ENCODE results near the gene ZPBP2.

ZPBP2 gene

GRCh38 chr17:39913989-39914388 lies 46.0 kb downstream of the ZPBP2 start:
- FAIRE-seq: no peak

- FAIRE-seq: no peak
These were observed 47.6 kb downstream of the ZPBP2 start for GRCh38 chr17:39915559-39915958.

GRCh38 chr17:39916918-39917317 lies 48.9 kb downstream of the ZPBP2 start:
- FAIRE-seq: no peak

- no peak for FAIRE-seq
These were observed 51.2 kb downstream of the ZPBP2 start for GRCh38 chr17:39919087-39919683.

GRCh38 chr17:39920218-39921210 lies 52.5 kb downstream of the ZPBP2 start:
- FAIRE-seq: no peak

GRCh38 chr17:39921323-39921722 lies 53.3 kb downstream of the ZPBP2 start:
- no peak for FAIRE-seq

- no peak for FAIRE-seq
These were observed 54.0 kb downstream of the ZPBP2 start for GRCh38 chr17:39922006-39922405.

GRCh38 chr17:39923230-39923629 lies 55.2 kb downstream of the ZPBP2 start:
- FAIRE-seq: no peak

- no peak for FAIRE-seq
These were observed 56.1 kb downstream of the ZPBP2 start for GRCh38 chr17:39923836-39924690.

- FAIRE-seq: no peak
These were observed 56.7 kb downstream of the ZPBP2 start for GRCh38 chr17:39924691-39925055.

- no peak for FAIRE-seq
These were observed 57.5 kb downstream of the ZPBP2 start for GRCh38 chr17:39925282-39926134.

GRCh38 chr17:39926135-39926587 lies 58.2 kb downstream of the ZPBP2 start:
- no peak for FAIRE-seq

- FAIRE-seq: no peak
These were observed 58.6 kb downstream of the ZPBP2 start for GRCh38 chr17:39926588-39927100.

All from TTC549 (cell line).